Neural cell (in vitro differentiated cells): ENCODE measurements around the gene LCORL.

ENCODE experiments used
- EP300 ChIP-seq: fragments of 450-650 bp; conservative IDR thresholded peaks from 2 replicates; pipeline ENCODE4 v1.6.1; 2014; ENCODE audit warnings: antibody characterized with exemption, mild to moderate bottlenecking, moderate library complexity; ENCODE audit not compliant: poor library complexity, severe bottlenecking
- EZH2 ChIP-seq: fragments of 200-600, 300-800 bp; shearing (Covaris generic), sonication (generic); IDR thresholded peaks from 2 replicates; pipeline ENCODE4 v1.6.1; 2014; ENCODE audit warnings: antibody characterized with exemption, low read length, borderline replicate concordance, mild to moderate bottlenecking; ENCODE audit not compliant: insufficient read depth, poor library complexity, severe bottlenecking
- MXI1 ChIP-seq: fragments of 450-650 bp; conservative IDR thresholded peaks from 2 replicates; pipeline ENCODE4 v1.6.1; 2014; ENCODE audit warnings: antibody characterized with exemption, mild to moderate bottlenecking; ENCODE audit not compliant: poor library complexity, severe bottlenecking
- POLR2AphosphoS5 ChIP-seq: IDR thresholded peaks from 2 replicates; pipeline ENCODE4 v1.6.1; 2012
- SMC3 ChIP-seq: fragments of 450-650 bp; conservative IDR thresholded peaks from 2 replicates; pipeline ENCODE4 v1.6.1; 2014; ENCODE audit warnings: antibody characterized with exemption, mild to moderate bottlenecking, moderate library complexity; ENCODE audit not compliant: poor library complexity
- TAF1 ChIP-seq: IDR thresholded peaks from 2 replicates; pipeline ENCODE4 v1.6.1; 2012; ENCODE audit warnings: low read depth
- TF ChIP-seq, protein P1 (sequence below): fragments of 450-650 bp; IDR thresholded peaks from 2 replicates; pipeline ENCODE4 v1.5.1; 2014; ENCODE audit warnings: antibody characterized with exemption, mild to moderate bottlenecking, moderate library complexity; ENCODE audit not compliant: poor library complexity, severe bottlenecking

DNA sequence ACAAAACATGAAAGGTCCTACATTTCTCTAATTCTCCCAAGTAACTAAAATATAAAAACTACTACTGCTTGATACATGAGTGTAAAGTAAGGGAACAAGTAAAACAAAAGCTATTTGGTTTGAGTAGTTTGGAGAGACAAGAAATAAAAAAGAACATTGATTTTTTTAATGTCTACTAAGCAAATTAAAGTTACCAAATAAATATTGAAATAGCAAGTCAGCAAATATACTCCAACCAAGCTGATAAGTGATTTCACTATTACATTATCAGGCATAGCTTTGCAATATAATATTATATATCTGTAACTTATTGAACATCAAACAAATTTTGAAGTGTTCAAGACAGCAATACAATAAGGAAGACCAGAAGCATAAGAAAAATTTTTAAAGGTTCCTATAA, 60.3 kb downstream of the LCORL start:
- TF ChIP-seq, protein P1, sequence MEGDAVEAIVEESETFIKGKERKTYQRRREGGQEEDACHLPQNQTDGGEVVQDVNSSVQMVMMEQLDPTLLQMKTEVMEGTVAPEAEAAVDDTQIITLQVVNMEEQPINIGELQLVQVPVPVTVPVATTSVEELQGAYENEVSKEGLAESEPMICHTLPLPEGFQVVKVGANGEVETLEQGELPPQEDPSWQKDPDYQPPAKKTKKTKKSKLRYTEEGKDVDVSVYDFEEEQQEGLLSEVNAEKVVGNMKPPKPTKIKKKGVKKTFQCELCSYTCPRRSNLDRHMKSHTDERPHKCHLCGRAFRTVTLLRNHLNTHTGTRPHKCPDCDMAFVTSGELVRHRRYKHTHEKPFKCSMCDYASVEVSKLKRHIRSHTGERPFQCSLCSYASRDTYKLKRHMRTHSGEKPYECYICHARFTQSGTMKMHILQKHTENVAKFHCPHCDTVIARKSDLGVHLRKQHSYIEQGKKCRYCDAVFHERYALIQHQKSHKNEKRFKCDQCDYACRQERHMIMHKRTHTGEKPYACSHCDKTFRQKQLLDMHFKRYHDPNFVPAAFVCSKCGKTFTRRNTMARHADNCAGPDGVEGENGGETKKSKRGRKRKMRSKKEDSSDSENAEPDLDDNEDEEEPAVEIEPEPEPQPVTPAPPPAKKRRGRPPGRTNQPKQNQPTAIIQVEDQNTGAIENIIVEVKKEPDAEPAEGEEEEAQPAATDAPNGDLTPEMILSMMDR, result no peak
- no peak for TF ChIP-seq SMC3
- TF ChIP-seq EZH2, result no peak
- TF ChIP-seq EP300, result no peak
- no peak for TF ChIP-seq TAF1
- no peak for TF ChIP-seq POLR2AphosphoS5
- TF ChIP-seq MXI1, result no peak
